ENCODE results near the gene AGAP3. TPM values are rescaled to one million over a fixed set of nuclear protein-coding genes. Genes with fewer than 3 reads are reported as not detected.

Gene AGAP3
- total and polyA plus RNA-seq, 2 experiments from 2014 or later = 10.3 to 43.3 TPM

DNA sequence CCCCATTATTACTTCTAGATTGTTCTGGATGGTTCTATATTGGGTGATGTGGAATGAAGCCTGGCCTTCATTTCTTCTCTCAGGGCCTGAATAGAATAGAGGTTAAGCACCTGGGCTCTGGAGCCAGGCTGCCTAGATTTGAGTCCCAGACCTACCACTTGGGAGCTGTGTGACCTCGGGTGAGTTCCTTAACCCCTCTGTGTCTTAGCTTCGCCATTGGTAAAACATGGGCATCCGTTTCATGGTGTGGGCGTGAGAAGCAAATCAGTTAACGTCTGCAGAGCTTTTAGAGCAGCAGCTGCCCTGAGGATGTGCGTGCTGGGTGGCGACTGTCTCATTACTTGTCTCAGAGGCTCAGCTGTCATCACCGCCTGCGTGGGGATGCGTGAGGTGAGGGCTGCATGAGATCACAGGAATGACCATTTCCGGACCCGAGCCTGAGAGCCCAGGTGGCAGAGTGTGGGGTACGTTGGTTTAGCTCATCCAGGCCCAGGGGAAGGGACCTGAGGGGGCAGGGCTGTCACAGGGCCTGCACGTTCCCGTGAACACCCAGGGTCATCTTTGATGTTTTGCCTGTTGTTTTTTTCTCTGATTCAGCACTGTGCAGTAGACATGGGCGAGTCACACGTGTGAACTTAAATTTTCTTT lies 9.7 kb downstream of the AGAP3 start:
- H3K27ac ChIP-seq = peak overlapping the region; percentile 57
- H3K36me3 ChIP-seq (ENCODE audit: low read depth) = no peaks in the 10 kb centered on the region
- H3K27me3 ChIP-seq (replicated peaks; ENCODE audit: insufficient read depth) = no peaks in the 10 kb centered on the region
- in situ Hi-C loops (cut with MboI) = no loop called here
- no peaks in the 10 kb centered on the region for H3K4me1 ChIP-seq (ENCODE audit: insufficient read depth)
- H3K9me2 ChIP-seq (ENCODE audit: insufficient read depth) = no peaks in the 10 kb centered on the region
- H3F3A ChIP-seq (ENCODE audit: insufficient read depth) = peaks cover 20% of the 10 kb centered on the region
- H4K20me1 ChIP-seq (ENCODE audit: insufficient read depth) = peaks cover 17% of the 10 kb centered on the region
- WGBS, 2 experiments (ENCODE audit: low coverage in 1 of 2, low lambda C conversion rate in 2 of 2, missing lambda C conversion rate in 2 of 2) = 69 to 78% methylated on average over 17 of the region's 17 CpGs
- no peak overlapping the region for H3K4me3 ChIP-seq
- peak overlapping the region; percentile 35; the same call in 1 of the 2 replicates for H3K9ac ChIP-seq
- peaks cover 100% of the 10 kb centered on the region for H3K79me2 ChIP-seq (ENCODE audit: insufficient read depth)
- TF ChIP-seq EZH2 (IDR thresholded peaks at IDR 0.05; ENCODE audit: insufficient read depth, poor library complexity, severe bottlenecking) (no peak), EZH2phosphoT487 (IDR thresholded peaks at IDR 0.05; ENCODE audit: insufficient read depth, low read depth) (no peak)
- H2AFZ ChIP-seq = no peak overlapping the region
- no peak overlapping the region for H3K4me2 ChIP-seq (ENCODE audit: unreplicated experiment)
- no peaks in the 10 kb centered on the region for H3K9me3 ChIP-seq (ENCODE audit: low read depth)
- peak; percentile 51 for DNase-seq

GRCh38 chr7:151099486-151100211 lies 13.4 kb downstream of the AGAP3 start:
- Histone ChIP-seq H3K27me3 (replicated peaks; ENCODE audit: insufficient read depth) (no peaks in the 10 kb centered on the region), H3F3A (ENCODE audit: insufficient read depth) (peaks cover 20% of the 10 kb centered on the region), H3K36me3 (ENCODE audit: low read depth) (no peaks in the 10 kb centered on the region), H3K79me2 (ENCODE audit: insufficient read depth) (peaks cover 100% of the 10 kb centered on the region), H3K4me2 (ENCODE audit: unreplicated experiment) (no peak overlapping the region), H4K20me1 (ENCODE audit: insufficient read depth) (peaks cover 17% of the 10 kb centered on the region), H3K9ac (no peak overlapping the region), H3K9me2 (ENCODE audit: insufficient read depth) (no peaks in the 10 kb centered on the region), H3K27ac (no peak overlapping the region), H2AFZ (no peak overlapping the region), H3K4me3 (no peak overlapping the region), H3K4me1 (ENCODE audit: insufficient read depth) (no peaks in the 10 kb centered on the region), H3K9me3 (ENCODE audit: low read depth) (no peaks in the 10 kb centered on the region)
- DNase-seq = no peak
- in situ Hi-C loops (cut with MboI) = no loop called here
- TF ChIP-seq EZH2phosphoT487 (IDR thresholded peaks at IDR 0.05; ENCODE audit: insufficient read depth, low read depth) = no peak
- TF ChIP-seq EZH2 (IDR thresholded peaks at IDR 0.05; ENCODE audit: insufficient read depth, poor library complexity, severe bottlenecking) = no peak
- WGBS, 2 experiments (ENCODE audit: low coverage in 1 of 2, low lambda C conversion rate in 2 of 2, missing lambda C conversion rate in 2 of 2) = 75 to 78% methylated on average over 19 to 20 of the region's 20 CpGs

- no peaks in the 10 kb centered on the region for H3K36me3 ChIP-seq (ENCODE audit: low read depth)
- H3K4me1 ChIP-seq (ENCODE audit: insufficient read depth) = peaks cover 5% of the 10 kb centered on the region; the same call in 1 of the 2 replicates
- H2AFZ ChIP-seq = no peak overlapping the region
- peaks cover 9% of the 10 kb centered on the region for H3F3A ChIP-seq (ENCODE audit: insufficient read depth)
- DNase-seq = no peak
- 91 to 96% methylated on average over 9 to 10 of the region's 10 CpGs for WGBS, 2 experiments (ENCODE audit: low coverage in 1 of 2, low lambda C conversion rate in 2 of 2, missing lambda C conversion rate in 2 of 2)
- no peak overlapping the region for H3K27ac ChIP-seq
- H3K9ac ChIP-seq = no peak overlapping the region
- TF ChIP-seq EZH2phosphoT487 (IDR thresholded peaks at IDR 0.05; ENCODE audit: insufficient read depth, low read depth) (no peak), EZH2 (IDR thresholded peaks at IDR 0.05; ENCODE audit: insufficient read depth, poor library complexity, severe bottlenecking) (no peak)
- H3K27me3 ChIP-seq (replicated peaks; ENCODE audit: insufficient read depth) = no peaks in the 10 kb centered on the region
- H3K9me3 ChIP-seq (ENCODE audit: low read depth) = no peaks in the 10 kb centered on the region
- no peak overlapping the region for H3K4me3 ChIP-seq
- in situ Hi-C loops (cut with MboI) = no loop called here
- H3K79me2 ChIP-seq (ENCODE audit: insufficient read depth) = peaks cover 99% of the 10 kb centered on the region
- H4K20me1 ChIP-seq (ENCODE audit: insufficient read depth) = peaks cover 11% of the 10 kb centered on the region; the same call in 1 of the 2 replicates
- no peaks in the 10 kb centered on the region for H3K9me2 ChIP-seq (ENCODE audit: insufficient read depth)
- no peak overlapping the region for H3K4me2 ChIP-seq (ENCODE audit: unreplicated experiment)
Measured at GRCh38 chr7:151100921-151101320, 14.6 kb downstream of the AGAP3 start.

GRCh38 chr7:151101621-151102396 lies 15.5 kb downstream of the AGAP3 start:
- no peaks in the 10 kb centered on the region for H3K9me3 ChIP-seq (ENCODE audit: low read depth)
- no peak overlapping the region for H3K27ac ChIP-seq
- H3K4me2 ChIP-seq (ENCODE audit: unreplicated experiment) = no peak overlapping the region
- no peak overlapping the region for H3K9ac ChIP-seq
- H3K4me3 ChIP-seq = no peak overlapping the region
- peaks cover 7% of the 10 kb centered on the region; the same call in 1 of the 2 replicates for H3F3A ChIP-seq (ENCODE audit: insufficient read depth)
- no peak for DNase-seq
- H3K9me2 ChIP-seq (ENCODE audit: insufficient read depth) = no peaks in the 10 kb centered on the region
- in situ Hi-C loops (cut with MboI) = no loop called here
- no peak for TF ChIP-seq EZH2 (IDR thresholded peaks at IDR 0.05; ENCODE audit: insufficient read depth, poor library complexity, severe bottlenecking)
- TF ChIP-seq EZH2phosphoT487 (IDR thresholded peaks at IDR 0.05; ENCODE audit: insufficient read depth, low read depth) = no peak
- H3K79me2 ChIP-seq (ENCODE audit: insufficient read depth) = peaks cover 99% of the 10 kb centered on the region
- peaks cover 5% of the 10 kb centered on the region; the same call in 1 of the 2 replicates for H3K4me1 ChIP-seq (ENCODE audit: insufficient read depth)
- no peaks in the 10 kb centered on the region for H3K27me3 ChIP-seq (replicated peaks; ENCODE audit: insufficient read depth)
- H2AFZ ChIP-seq = no peak overlapping the region
- 75 to 78% methylated on average over 23 to 24 of the region's 24 CpGs for WGBS, 2 experiments (ENCODE audit: low coverage in 1 of 2, low lambda C conversion rate in 2 of 2, missing lambda C conversion rate in 2 of 2)
- no peaks in the 10 kb centered on the region for H3K36me3 ChIP-seq (ENCODE audit: low read depth)
- peaks cover 9% of the 10 kb centered on the region; the same call in 1 of the 2 replicates for H4K20me1 ChIP-seq (ENCODE audit: insufficient read depth)

Measured in GM23248 (cell line).